T follicular helper cell (primary cell): ENCODE results near the gene TMEM138.
"Not testable (repeated sequence)": the region's sequence is repeated elsewhere in the genome, so short reads cannot be mapped to it uniquely, and the experiment has no call there.

Source experiments
- DNase-seq: peaks from one replicate; pipeline ENCODE4 v3.0.0-alpha.2; 2020; ENCODE audit warnings: low read depth

The TMEM138 gene

DNA sequence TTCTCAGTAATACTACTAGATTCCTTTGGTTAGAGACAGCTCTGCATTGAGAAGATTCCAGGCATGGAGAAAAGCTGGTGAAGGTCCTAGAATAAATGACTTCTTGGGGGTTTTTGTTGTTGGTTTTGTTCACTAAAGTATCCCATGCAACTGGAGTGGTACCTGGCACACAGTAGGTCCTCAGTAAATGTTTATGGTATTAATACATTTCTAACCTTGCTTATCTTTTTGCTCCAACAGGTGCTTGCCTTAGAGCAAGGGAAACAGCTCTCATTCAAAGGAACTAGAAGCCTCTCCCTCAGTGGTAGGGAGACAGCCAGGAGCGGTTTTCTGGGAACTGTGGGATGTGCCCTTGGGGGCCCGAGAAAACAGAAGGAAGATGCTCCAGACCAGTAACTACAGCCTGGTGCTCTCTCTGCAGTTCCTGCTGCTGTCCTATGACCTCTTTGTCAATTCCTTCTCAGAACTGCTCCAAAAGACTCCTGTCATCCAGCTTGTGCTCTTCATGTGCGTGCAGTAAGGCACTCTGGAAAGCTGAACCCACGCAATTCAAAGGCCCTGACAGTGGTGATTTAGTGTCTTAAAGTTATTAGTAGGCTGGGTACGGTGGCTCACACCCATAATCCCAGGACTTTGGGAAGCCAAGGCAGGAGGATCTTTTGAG, 2.0 kb downstream of the TMEM138 start:
- DNase-seq = no peak

DNA sequence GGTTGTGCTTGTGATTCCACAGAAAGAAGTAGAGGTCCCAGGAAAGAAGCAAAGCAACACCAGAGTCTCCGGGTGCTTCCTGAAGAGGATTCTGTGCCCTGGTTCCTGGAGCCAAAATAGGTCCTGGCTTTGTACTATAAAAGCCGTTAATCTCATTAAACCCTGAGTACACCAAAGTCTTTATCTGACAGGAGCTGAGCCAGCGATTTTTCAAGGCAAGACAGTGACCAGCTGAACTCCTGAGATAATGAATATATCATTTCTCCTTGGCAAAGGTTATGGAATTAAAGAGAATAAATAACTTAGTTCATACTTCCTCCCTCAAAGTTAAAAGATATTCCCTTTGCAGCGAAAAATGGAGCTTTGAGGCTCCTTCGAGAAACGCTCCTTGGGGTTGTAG, 5.2 kb downstream of the TMEM138 start:
- no peak for DNase-seq

DNA sequence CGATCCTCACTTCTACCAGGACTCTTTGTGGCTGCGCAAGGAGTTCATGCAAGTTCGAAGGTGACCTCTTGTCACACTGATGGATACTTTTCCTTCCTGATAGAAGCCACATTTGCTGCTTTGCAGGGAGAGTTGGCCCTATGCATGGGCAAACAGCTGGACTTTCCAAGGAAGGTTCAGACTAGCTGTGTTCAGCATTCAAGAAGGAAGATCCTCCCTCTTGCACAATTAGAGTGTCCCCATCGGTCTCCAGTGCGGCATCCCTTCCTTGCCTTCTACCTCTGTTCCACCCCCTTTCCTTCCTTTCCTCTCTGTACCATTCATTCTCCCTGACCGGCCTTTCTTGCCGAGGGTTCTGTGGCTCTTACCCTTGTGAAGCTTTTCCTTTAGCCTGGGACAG, 6.5 kb downstream of the TMEM138 start:
- no peak for DNase-seq

DNA sequence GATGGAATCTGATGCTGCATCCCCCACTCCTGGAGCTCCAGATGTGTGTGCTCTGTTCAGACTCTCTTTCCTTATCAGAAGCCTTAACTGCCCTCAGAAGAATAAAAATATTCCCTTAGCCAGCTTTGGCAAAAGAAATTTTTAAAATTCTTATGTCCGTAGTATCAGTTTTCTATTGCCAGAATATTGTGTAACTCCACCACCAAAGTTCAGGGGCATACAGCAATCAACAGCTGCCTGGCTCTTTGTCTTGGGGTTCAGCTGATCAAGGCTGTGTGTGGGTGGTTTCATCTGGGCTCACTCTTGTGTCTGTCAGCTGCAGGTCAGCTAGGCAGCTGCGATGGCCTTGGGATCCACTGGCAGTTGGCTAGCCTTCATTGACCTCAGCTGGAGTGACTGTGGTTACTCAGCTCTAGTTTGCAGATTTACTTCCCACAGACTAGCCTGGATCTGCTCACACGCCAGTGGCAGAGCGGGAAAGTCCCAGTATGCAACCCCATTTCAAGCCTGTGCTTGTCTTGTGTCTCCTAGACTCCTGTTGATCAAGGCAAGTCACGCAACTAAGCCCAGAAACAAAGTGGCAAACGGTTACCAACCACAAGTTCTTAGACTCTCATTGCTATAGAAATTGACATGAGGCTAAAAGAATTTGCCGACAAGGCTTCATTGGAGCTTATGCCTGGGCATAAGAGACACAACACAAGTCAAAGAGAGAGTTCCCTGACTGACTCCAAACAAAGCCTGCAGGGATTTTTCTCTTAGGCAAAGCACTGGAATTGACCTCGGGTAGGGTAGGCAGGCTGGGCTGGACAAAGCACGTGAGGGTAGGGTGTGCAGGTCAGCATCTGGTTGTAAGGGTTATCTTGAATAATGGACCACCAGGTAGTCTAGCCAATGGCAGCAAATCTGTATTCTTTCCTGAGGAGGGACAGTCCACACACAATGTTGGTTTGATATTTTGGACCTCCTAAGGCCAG, 7.5 kb downstream of the TMEM138 start:
- no peak for DNase-seq

DNA sequence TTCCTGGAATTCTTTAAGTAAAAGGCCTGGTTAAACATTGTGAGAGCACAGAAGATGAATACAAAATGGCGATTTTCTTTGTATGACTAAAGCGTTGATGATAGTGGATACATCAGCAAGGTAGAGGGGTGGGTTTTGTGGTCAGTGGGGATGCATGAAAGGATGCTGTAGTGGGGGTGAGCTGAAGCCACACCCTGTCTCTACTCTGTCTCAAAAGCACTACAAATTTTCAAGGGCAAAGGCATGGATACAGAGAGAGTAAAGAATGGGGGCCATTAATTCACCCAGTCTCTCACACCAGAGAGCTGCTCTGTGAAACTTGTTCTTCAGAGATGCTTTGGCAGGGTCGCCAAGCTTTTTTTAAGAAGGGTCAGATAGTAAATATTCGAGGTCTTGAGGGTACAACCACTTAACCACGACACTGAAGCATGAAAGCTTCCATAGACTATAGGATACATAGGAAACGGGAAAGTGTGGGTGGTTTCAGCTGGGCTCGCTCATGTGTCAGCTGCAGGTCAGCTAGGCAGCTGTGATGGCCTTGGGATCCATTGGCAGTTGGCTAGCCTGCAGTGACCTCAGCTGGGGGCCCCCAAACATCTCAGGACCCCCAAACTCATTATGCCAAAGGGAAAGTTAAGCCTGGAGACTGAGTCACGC, 8.3 kb downstream of the TMEM138 start:
- DNase-seq = no peak

DNA sequence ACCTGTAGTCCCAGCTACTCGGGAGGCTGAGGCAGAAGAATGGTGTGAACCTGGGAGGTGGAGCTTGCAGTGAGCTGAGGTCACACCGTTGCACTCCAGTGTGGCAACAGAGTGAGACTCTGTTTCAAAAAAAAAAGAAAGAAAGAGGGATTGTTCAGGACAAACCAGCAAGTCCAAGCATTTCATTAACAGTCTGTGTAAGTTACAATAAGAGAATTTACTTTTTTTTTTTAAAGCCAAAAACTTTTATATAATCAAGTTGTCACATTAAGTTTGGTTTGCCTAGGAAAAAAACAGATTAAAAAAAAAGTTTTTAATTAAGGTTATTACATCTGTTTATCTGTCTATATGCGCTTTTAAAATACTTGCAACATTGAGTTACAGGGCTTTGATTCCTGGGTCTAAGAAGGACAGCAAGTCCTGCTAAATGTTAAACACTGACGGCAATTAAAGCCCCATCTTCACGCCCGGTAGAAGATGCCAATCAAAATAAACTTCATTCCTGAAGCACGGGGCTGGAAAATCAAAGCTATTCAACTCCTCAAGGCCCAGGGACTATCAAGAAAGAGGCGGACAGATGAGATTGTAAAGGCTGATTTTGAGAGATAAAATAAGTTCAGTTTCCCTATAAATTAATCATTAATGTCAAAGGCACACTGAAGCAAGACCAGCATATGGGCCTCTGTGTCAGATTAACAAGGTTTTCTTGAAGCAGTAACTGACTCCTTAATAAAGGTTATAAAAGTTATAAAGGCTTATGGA, 10.7 kb downstream of the TMEM138 start:
- no peak for DNase-seq

DNA sequence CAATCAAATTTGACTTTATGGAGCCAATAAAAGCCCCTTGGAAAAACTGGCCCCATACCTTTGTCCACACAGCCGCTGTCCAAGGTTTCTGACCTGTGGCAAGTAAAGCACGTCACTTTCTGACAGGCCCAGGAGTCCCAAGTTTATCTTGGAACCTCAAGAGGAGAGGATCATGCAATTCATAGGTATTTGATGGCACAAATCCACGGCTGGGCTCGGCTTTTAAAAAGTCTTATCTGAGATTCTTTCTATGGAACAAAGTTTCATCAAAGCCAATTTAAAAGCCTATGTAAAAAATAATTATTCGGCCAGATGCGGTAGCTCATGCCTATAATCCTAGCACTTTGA, 13.6 kb downstream of the TMEM138 start:
- no peak for DNase-seq

DNA sequence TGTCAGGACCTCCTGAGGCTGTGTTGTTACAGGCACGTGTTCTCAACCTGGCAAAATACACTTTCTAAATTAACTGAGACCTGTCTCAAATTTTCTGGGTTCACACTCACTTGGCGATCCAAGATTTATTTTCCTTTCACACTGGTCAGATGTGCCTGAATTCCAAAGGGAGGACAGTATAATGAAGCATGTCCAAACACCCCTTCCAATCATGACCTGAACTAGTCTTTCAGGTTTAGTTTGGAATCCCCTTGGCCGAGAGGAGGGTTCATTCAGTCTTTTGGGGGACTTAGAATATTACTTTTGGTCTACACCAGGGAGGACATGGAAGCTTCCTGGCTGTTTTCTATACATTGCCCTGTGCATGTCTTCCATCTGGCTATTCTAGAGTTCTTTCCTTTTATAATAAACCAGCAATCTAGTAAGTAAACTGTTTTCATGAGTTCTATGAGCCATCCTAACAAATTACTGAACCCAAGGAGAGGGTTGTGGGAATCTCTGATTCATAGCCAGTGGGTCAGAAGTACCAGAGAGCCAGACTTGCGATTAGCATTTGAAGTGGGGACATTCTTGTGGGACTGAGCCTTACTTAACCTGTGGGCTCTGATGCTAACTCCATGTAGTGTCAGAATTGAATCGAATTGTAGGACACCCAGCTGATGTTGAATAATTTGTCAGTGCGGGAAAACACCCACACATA, 15.4 kb downstream of the TMEM138 start:
- no peak for DNase-seq

DNA sequence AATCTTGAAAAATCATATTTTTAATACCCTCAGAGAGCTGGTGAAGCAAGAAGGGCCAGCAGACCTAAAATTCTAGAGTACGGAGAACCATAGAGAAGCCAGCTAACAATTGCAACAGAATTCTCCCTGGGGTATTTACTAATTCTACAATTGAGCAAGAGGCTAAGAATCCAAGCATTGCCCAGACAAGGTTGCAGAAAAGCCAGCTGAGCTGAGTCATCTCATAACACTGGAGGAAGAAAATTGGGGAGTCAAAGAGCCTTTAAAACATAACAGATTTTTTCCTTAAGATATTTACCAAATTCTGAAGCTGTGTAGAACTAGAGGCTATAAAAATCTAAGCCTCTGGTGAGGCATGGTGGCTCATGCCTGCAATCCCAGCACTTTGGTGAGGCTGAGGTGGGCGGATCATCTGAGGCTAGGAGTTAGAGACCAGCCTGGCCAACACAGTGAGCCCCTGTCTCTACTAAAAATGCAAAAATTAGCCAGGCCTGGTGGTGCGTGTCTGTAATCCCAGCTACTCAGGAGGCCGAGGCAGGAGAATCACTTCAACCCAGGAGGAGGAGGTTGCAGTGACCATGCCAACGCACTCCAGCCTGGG, 16.6 kb downstream of the TMEM138 start:
- DNase-seq = no peak

DNA sequence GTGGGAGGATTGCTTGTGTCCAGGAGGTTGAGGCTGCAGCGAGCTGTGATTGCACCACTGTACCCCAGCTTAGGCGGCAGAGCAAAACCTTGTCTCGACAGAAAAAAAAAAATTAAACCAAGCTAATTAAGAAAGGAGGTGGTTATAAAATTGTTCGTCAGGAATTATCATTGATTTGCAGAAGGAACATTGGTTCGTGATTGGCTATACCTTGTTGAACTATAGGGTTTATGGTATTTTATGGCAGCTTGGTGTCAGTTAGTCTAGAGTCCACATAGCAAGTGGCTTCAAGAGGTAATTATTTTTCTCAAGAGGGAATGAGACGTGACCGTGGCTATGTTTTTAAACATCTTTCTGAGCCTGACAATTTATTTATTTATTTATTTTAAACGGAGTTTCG, 18.7 kb downstream of the TMEM138 start:
- no peak for DNase-seq

DNA sequence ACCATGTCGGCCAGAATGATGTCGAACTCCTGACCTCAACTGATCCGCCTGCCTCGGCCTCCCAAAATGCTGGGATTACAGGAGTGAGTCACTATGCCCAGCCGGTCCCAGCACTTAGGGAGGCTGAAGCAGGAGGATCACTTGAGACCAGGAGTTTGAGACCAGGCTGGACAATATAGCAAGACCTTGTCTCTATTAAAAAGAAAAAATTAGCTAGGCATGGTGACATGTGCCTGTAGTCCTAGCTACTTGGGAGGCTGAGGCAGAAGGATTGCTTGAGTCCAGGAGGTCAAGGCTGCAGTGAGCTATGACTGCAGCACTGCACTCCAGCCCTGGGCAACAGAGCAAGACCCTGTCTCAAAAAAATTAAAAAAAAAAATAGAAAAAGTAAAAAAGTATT, 21.7 kb downstream of the TMEM138 start:
- not testable (repeated sequence) for DNase-seq

DNA sequence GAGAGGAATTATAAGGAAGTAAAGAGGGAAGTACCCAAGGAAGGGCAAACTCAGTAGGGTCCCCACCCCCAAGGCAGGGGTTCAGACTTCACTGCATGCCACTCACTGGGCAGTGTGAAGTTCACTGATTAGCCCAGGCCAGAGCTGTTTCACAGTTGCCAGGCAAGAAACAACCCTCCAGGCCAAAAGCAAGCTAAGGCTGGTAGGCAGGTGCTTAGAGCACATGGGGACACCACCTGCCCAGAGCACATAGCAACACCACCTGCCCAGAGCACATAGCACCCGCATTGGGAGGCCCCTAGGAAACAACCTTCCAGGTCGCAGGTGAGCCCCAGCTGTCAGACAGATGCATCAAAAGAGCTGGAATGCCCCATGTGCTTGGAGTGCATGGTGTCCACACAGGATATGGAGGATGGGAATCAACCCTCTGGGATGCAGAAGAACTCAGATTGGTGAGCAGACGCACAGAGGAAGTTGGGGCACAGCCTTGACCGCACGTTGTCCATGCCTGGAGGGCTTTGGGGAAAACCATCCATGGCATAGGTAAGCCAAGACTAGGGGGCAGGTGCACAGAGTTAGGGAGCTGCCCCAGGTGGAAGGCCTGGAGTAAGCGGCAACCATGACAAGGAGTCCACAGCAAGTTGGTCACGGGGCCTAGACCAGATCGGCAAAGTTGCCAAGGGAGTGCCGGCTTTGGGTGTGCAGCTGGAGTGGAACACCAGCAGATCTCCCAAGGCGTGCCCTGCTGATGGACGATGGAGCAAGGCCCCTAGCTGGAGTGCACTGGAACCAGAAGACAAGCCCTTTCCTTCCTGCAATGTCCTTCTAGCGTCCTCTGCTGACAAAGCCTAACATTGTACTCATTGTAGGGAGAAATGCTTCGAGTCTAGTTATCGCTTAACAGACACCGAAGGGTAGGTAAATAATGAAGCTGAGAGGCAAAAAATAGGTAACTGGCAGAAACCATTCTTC, 22.4 kb downstream of the TMEM138 start:
- no peak for DNase-seq

DNA sequence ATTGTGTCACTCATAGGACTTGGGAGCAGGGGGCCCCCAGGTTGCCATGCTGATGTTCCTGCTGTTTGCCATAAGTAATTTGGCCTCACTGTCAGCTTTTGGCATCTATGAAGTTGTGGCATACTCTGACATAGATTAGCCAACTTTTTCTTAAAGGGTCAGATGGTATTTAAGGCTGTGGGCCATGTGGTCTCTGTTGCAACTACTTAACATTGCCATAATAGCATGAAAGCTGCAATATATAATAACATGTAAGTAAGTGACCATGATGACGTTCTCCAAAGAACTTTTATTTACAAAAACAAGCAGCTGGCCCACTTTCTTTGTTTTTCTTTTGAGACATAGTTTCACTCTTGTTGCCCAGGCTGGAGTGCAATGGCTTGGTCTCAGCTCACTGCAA, 28.0 kb downstream of the TMEM138 start:
- no peak for DNase-seq

DNA sequence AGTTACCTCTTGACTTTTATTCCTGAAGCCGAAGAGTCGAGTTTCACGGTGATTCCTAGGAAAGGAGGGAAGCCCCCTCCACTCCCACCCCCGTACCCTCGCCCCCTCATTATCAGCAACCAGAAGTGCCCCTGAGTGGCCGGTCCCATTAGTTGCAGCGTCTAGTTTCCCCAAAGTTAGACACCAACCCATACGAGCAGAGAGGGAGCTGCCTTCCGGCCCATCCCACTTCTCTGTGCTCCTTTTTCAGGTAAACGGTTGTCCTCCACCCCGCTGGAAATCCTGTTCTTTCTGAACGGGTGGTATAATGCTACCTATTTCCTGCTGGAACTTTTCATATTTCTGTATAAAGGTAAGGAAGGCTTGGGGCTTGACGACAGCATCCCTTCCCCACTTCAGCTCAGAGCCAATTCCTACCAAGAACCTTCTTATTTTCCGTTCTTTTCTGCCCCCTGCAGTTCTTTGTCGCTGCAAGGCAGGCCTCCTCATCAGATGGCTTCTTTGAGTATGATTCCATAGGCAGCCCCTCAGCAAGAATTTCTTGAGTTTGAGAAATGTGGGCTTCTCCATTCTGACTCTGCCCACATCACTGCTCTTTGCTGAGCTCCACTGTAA, 30.9 kb downstream of the TMEM138 start:
- DNase-seq = no peak

DNA sequence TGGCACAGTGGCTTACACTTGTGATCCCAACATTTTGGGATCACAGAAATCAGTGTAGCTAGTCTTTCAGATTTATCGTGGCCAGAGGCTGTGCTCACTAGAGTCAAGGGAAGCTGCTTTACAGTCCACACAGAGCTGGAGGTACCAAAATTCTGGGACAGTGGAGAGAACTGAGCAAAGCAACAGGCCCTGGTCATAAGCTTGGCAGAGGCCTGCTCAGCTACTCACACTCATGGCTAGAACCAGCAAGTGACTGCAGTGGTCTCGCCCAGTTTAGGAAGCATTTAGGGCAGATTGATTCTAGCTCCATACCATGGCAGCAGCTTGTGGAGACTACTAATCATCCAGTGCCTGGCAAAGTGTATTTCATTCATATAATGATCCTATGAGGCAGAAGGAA, 39.0 kb downstream of the TMEM138 start:
- no peak for DNase-seq

DNA sequence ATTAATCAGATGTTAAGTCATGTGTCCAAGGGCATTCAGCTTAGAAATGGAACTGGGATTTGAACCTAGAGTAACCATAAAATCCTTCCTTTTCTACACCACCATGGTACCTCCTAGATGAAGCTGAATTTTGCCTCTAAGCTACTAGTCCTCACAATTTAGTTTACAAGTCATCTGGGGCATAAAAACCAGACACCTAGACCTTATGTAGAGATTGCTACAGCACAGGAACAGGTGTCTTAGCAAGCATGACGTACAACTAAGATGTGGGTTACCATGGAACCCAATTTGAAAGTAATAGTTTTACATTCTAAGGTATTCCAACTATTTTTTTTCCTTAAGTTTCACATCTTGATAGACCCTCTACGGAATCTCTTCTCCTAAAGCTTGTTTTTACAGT, 39.4 kb downstream of the TMEM138 start:
- no peak for DNase-seq

DNA sequence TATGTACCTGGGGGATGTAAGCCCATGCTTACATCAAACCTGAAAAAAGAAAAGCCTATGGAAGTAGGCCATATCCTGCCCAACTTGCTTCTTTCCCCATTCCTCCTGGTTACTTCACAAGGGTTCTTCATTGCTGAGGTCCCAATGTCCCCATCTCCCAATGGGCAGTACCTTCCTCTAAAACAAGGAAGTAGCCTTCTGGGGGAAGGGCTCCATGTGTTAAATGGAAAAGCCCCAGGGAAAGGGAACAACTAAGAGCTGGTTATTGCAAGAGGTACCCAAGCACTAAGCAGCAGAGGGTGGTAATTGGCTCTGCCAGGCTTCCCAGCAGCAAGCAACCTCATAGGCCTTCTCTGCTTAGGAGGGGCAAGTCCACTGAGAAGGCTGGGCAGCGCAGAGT, 41.5 kb downstream of the TMEM138 start:
- no peak for DNase-seq

DNA sequence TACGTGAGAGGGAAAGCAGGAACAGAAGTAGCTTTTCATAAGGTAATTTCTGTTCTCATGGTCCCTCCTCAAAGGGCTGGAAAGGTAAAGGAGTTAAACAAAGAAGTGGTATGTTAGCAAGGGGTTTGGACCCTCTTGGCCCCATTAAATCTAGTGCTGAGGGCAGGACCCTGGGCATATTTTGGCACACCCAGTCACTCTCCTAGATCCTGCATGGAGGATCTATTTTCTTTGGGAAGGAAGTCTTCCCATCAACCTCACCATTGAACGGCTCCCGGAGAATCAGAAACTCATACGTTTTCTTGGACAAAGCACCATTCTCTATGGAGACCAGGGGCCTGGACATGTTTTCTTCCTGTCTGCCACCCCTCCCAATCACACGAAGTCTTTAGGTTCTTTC, 41.9 kb downstream of the TMEM138 start:
- no peak for DNase-seq

DNA sequence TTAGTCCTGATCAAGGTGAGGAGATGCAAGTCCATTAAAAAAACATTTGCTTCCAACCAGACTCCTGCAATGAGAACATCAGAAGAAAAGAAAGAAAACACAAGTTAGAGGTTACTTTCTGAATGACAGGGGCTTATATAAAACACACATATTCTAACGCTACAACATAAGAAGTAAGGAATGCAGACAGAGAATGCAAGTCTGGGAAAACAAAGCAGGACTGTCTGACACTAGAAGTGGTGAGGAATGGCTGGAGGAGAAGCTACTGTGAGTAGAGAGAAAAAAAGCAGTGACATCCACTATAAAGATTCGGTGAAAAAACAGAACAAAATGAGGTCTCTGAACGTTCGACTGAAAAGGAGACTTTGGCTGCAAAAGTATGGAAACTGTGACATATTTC, 42.5 kb downstream of the TMEM138 start:
- DNase-seq = no peak

DNA sequence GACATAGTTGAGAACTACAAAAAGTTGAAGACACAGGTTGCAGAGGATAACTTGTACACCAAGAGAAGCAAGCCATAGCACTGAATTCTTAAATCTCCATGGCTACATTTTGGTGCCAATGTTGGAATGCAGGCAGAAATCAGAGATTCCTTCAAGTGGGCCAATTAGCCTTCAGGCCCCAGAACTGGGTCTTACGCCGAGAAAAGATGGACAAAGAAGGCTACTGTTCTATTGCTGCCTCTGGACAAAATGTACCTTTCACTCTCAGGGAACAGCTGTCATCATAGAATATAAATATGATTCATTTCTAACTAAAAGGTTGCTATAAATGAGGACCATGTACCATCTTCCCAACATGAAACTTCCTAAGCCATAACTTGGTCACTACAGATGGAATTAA, 43.9 kb downstream of the TMEM138 start:
- DNase-seq = no peak
